ENCODE measurements around the gene RELA.
"Not testable (repeated sequence)": the region's sequence is repeated elsewhere in the genome, so short reads cannot be mapped to it uniquely, and the experiment has no call there.

The RELA gene

GRCh38 chr11:65663639-65664200 is 1.0 kb upstream of the RELA start:
- peak in 1 of 2 experiments; percentile 48 for DNase-seq

GRCh38 chr11:65662247-65662798 is 393 bp downstream of the RELA start:
- DNase-seq, result no peak

- DNase-seq, result no peak
Measured at GRCh38 chr11:65661599-65662246, 993 bp downstream of the RELA start.

- not testable (repeated sequence) for DNase-seq
Measured at GRCh38 chr11:65660908-65661307, 1.8 kb downstream of the RELA start.

GRCh38 chr11:65660038-65660437 is 2.7 kb downstream of the RELA start:
- DNase-seq, result no peak

GRCh38 chr11:65658174-65659021 is 4.3 kb downstream of the RELA start:
- DNase-seq, result no peak

GRCh38 chr11:65657426-65657825 is 5.3 kb downstream of the RELA start:
- no peak for DNase-seq

- DNase-seq, result no peak
Measured at GRCh38 chr11:65655570-65656332, 7.0 kb downstream of the RELA start.

- no peak for DNase-seq
Measured at GRCh38 chr11:65654375-65655349, 8.1 kb downstream of the RELA start.

- no peak for DNase-seq
Measured at GRCh38 chr11:65653229-65654225, 9.2 kb downstream of the RELA start.

GRCh38 chr11:65652511-65653228 is 10.0 kb downstream of the RELA start:
- DNase-seq, result peak; percentile 46 to 91

- no peak for DNase-seq
Measured at GRCh38 chr11:65651589-65652510, 10.9 kb downstream of the RELA start.

GRCh38 chr11:65651339-65651588 is 11.5 kb downstream of the RELA start:
- no peak for DNase-seq

- DNase-seq, result no peak
Measured at GRCh38 chr11:65650547-65651338, 12.0 kb downstream of the RELA start.

- no peak for DNase-seq
Measured at GRCh38 chr11:65649656-65650546, 12.8 kb downstream of the RELA start.

GRCh38 chr11:65648997-65649493 is 13.7 kb downstream of the RELA start:
- no peak for DNase-seq

Data from NCI-H446 (cell line).